SK-N-SH (cell line): ENCODE measurements around the gene ZNF586. TPM values are rescaled to one million over a fixed set of nuclear protein-coding genes. Genes with fewer than 3 reads are reported as not detected.
"Not testable (repeated sequence)": the region's sequence is repeated elsewhere in the genome, so short reads cannot be mapped to it uniquely, and the experiment has no call there.

Source experiments
- CTCF ChIA-PET: fragments of 300-600, 350-600 bp; formaldehyde crosslinking; extraction: SDS; loops from one replicate; lab custom pipeline; 2021; lab: Yijun Ruan, JAX
- POLR2A ChIA-PET: fragments of 350-600 bp; sonication (Branson Sonifier 250); formaldehyde crosslinking; extraction: SDS; loops from one replicate; lab custom pipeline; 2020; ENCODE audit warnings: antibody characterized with exemption, inconsistent platforms; lab: Yijun Ruan, JAX
- DNase-seq: peaks from one replicate; pipeline ENCODE4 v3.0.0; 2012
- H2AFZ ChIP-seq: fragments of 200-600 bp; sonication (generic); 2 replicates; pipeline ENCODE4 v1.8.1; 2016; ENCODE audit warnings: antibody characterized with exemption, mild to moderate bottlenecking, low read depth
- H3F3A ChIP-seq: fragments of 200-600 bp; sonication (generic); replicated peaks from 2 replicates; pipeline ENCODE3; 2016; ENCODE audit warnings: antibody characterized with exemption, mild to moderate bottlenecking; ENCODE audit not compliant: insufficient read depth
- H3K27ac ChIP-seq, 2 experiments: fragments of 200-500 bp in 1 of 2; fragments of 200-600 bp in 1 of 2; sonication (Bioruptor generic) in 1 of 2; sonication (generic), shearing (Covaris generic) in 1 of 2; 2 replicates each; pipeline versions ENCODE4 v1.5.1 to v1.6.1; 2014 to 2016; ENCODE audit warnings: low read depth in 2 of 2, inconsistent platforms in 1 of 2, low read length in 1 of 2, mild to moderate bottlenecking in 1 of 2, mixed read lengths in 1 of 2
- H3K27me3 ChIP-seq: fragments of 200-600 bp; sonication (generic), shearing (Covaris generic); 2 replicates; pipeline ENCODE4 v1.6.1; 2016; ENCODE audit warnings: mixed run types; ENCODE audit not compliant: insufficient read depth
- H3K36me3 ChIP-seq, 2 experiments: fragments of 200-500 bp in 1 of 2; fragments of 200-600 bp in 1 of 2; sonication (Bioruptor generic) in 1 of 2; sonication (generic) in 1 of 2; replicated peaks in 1 of 2; 2 replicates each; pipeline versions ENCODE3 to v1.5.1; 2014 to 2016; ENCODE audit warnings: low read length in 1 of 2, mild to moderate bottlenecking in 1 of 2; ENCODE audit not compliant: insufficient read depth in 2 of 2, control insufficient read depth in 1 of 2
- H3K4me1 ChIP-seq, 2 experiments: fragments of 200-500 bp in 1 of 2; fragments of 200-600 bp in 1 of 2; sonication (Bioruptor generic) in 1 of 2; sonication (generic), shearing (Covaris generic) in 1 of 2; 2 replicates each; pipeline versions ENCODE4 v1.5.1 to v1.6.1; 2014 to 2016; ENCODE audit warnings: low read depth in 1 of 2, low read length in 1 of 2, mixed run types in 1 of 2; ENCODE audit not compliant: insufficient read depth in 2 of 2, control insufficient read depth in 1 of 2
- H3K4me2 ChIP-seq: fragments of 200-600 bp; sonication (generic), shearing (Covaris generic); 2 replicates; pipeline ENCODE4 v1.6.1; 2017; ENCODE audit warnings: mixed run types
- H3K4me3 ChIP-seq, 2 experiments: fragments of 200-500 bp in 1 of 2; fragments of 200-600 bp in 1 of 2; sonication (Bioruptor generic) in 1 of 2; sonication (generic), shearing (Covaris generic) in 1 of 2; 2 replicates each; pipeline versions ENCODE4 v1.5.1 to v1.8.1; 2014 to 2016; ENCODE audit warnings: low read depth in 2 of 2, inconsistent platforms in 1 of 2, low read length in 1 of 2, mild to moderate bottlenecking in 1 of 2, mixed read lengths in 1 of 2, moderate library complexity in 1 of 2
- H3K79me2 ChIP-seq: fragments of 200-600 bp; sonication (generic); 2 replicates; pipeline ENCODE4 v1.8.1; 2017; ENCODE audit warnings: mild to moderate bottlenecking; ENCODE audit not compliant: insufficient read depth
- H3K9ac ChIP-seq: fragments of 200-600 bp; sonication (generic); 2 replicates; pipeline ENCODE4 v1.6.1; 2017; ENCODE audit warnings: mixed run types
- H3K9me2 ChIP-seq: fragments of 200-600 bp; sonication (generic); 2 replicates; pipeline ENCODE4 v1.6.1; 2017; ENCODE audit warnings: mixed run types
- H3K9me3 ChIP-seq: fragments of 200-600 bp; sonication (generic); 2 replicates; pipeline ENCODE4 v1.6.1; 2017; ENCODE audit warnings: mixed run types, mild to moderate bottlenecking, moderate library complexity
- H4K20me1 ChIP-seq: fragments of 200-600 bp; sonication (generic); 2 replicates; pipeline ENCODE4 v1.6.1; 2017; ENCODE audit warnings: mild to moderate bottlenecking, mixed run types; ENCODE audit not compliant: insufficient read depth
- ELF1 ChIP-seq: IDR thresholded peaks from 2 replicates; pipeline ENCODE4 v1.4.0; 2012
- EP300 ChIP-seq, 2 experiments: IDR thresholded peaks; 2 replicates each; pipeline versions ENCODE4 v1.4.0 to v1.6.1; 2012; ENCODE audit warnings: borderline replicate concordance in 1 of 2, low read depth in 1 of 2, low read length in 1 of 2
- FOSL2 ChIP-seq: IDR thresholded peaks from 2 replicates; pipeline ENCODE4 v1.4.0; 2012; ENCODE audit warnings: low read depth, mild to moderate bottlenecking, moderate library complexity, borderline replicate concordance
- GABPA ChIP-seq: IDR thresholded peaks from 2 replicates; pipeline ENCODE4 v1.4.0; 2012; ENCODE audit warnings: low read depth, mild to moderate bottlenecking
- MEF2A ChIP-seq: IDR thresholded peaks from 2 replicates; pipeline ENCODE4 v1.4.0; 2012; ENCODE audit warnings: low read depth, borderline replicate concordance
- POLR2AphosphoS5 ChIP-seq: IDR thresholded peaks from 2 replicates; pipeline ENCODE4 v1.6.1; 2012; ENCODE audit warnings: low read depth, low read length
- RAD21 ChIP-seq: IDR thresholded peaks from 2 replicates; pipeline ENCODE4 v1.6.1; 2012; ENCODE audit warnings: mild to moderate bottlenecking, low read length
- RFX5 ChIP-seq: IDR thresholded peaks from 2 replicates; pipeline ENCODE4 v1.6.1; 2012; ENCODE audit warnings: mild to moderate bottlenecking, improper control_type of control experiment, low read length
- RXRA ChIP-seq: IDR thresholded peaks from 2 replicates; pipeline ENCODE4 v1.4.0; 2012; ENCODE audit warnings: low read depth, mild to moderate bottlenecking, borderline replicate concordance
- SMC3 ChIP-seq: IDR thresholded peaks from 2 replicates; pipeline ENCODE4 v1.6.1; 2012; ENCODE audit warnings: low read depth, low read length, improper control_type of control experiment
- TAF1 ChIP-seq: IDR thresholded peaks from 2 replicates; pipeline ENCODE4 v1.6.1; 2012; ENCODE audit warnings: low read depth, mild to moderate bottlenecking, low read length, moderate library complexity, borderline replicate concordance
- TCF12 ChIP-seq: IDR thresholded peaks from 2 replicates; pipeline ENCODE4 v1.4.0; 2012
- YY1 ChIP-seq: IDR thresholded peaks from 2 replicates; pipeline ENCODE4 v1.4.0; 2012; ENCODE audit warnings: low read depth, mild to moderate bottlenecking
- WGBS: methylation state at CpG from one replicate; pipeline ENCODE4 v1.1.6; 2017; ENCODE audit warnings: low lambda C conversion rate; 5-methylcytosine and 5-hydroxymethylcytosine counted together
- polyA plus RNA-seq, 3 experiments: library from polyadenylated mRNA; depleted of rRNA; stranded (reverse); fragments of >200 nt; gene quantifications; 2 replicates each; pipeline ENCODE4 v1.2.3, GENCODE V29; 2012
- TF ChIP-seq, protein P1 (sequence below): fragments of 150-350 bp; IDR thresholded peaks from 2 replicates; pipeline ENCODE4 v1.6.1; 2017; ENCODE audit warnings: antibody characterized with exemption, low read length, low read depth, borderline replicate concordance
- TF ChIP-seq, protein P2 (sequence below): IDR thresholded peaks from 2 replicates; pipeline ENCODE4 v1.4.0; 2012; ENCODE audit warnings: low read depth
- TF ChIP-seq, protein P3 (sequence below): fragments of 150-350 bp; IDR thresholded peaks from 2 replicates; pipeline ENCODE4 v1.6.1; 2016; ENCODE audit warnings: mild to moderate bottlenecking, low read depth, low read length

The ZNF586 gene
- polyA plus RNA-seq, 1 of the 3 experiments (the other 2 are of a cell fraction): 3.5 TPM

DNA sequence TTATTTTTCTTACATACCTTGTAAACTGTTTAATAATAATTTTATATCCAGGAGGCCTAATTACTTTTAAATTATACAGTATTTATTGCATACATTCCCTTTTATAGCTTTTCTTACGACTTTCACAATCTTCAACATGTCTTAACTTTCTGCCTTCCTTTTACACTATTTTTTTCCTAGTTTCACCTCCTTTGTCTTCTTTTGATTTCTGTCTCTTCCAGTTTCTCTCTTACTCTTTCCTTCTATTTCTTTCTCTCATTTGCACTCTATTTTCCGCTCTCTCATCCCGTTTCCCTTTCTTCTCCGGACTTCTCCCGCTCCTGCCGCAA, 33.8 kb downstream of the ZNF586 start (continued):
- TF ChIP-seq EP300 (IDR thresholded peaks at IDR 0.05; ENCODE audit: borderline replicate concordance in 1 of 2, low read depth in 1 of 2, low read length in 1 of 2) (no peak), GABPA (no peak), TCF12 (no peak), RXRA (no peak), RAD21 (no peak), FOSL2 (no peak), TAF1 (no peak), RFX5 (no peak)
- TF ChIP-seq, protein P1, sequence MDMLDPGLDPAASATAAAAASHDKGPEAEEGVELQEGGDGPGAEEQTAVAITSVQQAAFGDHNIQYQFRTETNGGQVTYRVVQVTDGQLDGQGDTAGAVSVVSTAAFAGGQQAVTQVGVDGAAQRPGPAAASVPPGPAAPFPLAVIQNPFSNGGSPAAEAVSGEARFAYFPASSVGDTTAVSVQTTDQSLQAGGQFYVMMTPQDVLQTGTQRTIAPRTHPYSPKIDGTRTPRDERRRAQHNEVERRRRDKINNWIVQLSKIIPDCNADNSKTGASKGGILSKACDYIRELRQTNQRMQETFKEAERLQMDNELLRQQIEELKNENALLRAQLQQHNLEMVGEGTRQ: no peak

DNA sequence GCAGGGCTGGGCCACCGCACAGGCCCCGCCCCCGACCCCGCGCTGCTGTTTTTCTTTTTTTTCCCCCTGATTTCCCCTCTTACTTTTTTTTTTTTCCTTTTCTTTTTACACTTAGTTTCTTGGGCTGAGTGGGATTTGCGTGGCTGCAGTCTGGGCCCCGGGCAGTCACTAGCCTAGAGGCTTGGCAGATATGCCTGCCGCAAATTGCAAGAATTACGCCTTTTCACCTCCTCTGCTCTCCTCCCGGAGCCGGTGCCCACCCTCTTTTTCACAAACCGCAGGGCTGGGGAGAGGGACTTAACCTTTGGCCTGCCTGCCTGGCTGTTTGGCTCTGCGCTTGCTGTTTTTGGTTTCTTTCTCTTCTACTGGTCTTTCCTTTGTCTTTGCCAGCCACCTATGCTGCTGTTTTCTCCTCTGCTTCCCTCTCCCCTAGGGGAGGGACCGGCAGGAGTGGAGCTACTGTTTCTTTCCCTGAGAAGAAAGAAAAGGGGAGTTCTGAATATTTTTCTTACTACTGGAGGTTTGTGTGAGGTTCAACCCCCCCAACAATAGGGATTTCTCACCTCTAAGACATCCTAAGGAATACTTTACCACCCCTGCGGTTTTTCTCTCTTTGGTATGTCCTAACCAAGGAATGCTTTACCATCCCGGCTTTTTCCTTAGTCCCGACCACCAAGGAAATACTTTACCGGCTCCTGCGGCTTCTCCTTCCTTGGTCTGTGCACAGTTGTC, 34.3 kb downstream of the ZNF586 start:
- Histone ChIP-seq H3K4me1 (no peaks in the 10 kb centered on the region; a peak in 1 of 4 replicates), H3K9me3 (no peaks in the 10 kb centered on the region), H3K27ac (peak overlapping the region; percentile 43 to 66), H3K4me2 (peak overlapping the region; percentile 76), H3K9ac (peak overlapping the region; percentile 72), H3K4me3 (peak overlapping the region; percentile 55 to 67), H2AFZ (peak overlapping the region; percentile 95), H3K9me2 (no peaks in the 10 kb centered on the region), H3K79me2 (peaks cover 6% of the 10 kb centered on the region; the same call in 1 of the 2 replicates), H3K36me3 (peaks cover 12% of the 10 kb centered on the region in 2 experiments), H3F3A (peaks cover 12% of the 10 kb centered on the region), H4K20me1 (no peaks in the 10 kb centered on the region), H3K27me3 (no peaks in the 10 kb centered on the region)
- WGBS: 32% methylated on average over 19 of the region's 19 CpGs
- ChIA-PET CTCF (no interaction called here), POLR2A (interaction anchor here (1.5 kb wide), 1 partner anchor 11 kb away, joined by 5 read pairs; the partner anchor contains the start of gene ZNF552)
- TF ChIP-seq, protein P2, sequence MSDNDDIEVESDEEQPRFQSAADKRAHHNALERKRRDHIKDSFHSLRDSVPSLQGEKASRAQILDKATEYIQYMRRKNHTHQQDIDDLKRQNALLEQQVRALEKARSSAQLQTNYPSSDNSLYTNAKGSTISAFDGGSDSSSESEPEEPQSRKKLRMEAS: 0 out of 2 replicates have a peak, but pooled peaks have one; percentile 6
- peak; percentile 27; the same call in 1 of the 2 replicates for TF ChIP-seq POLR2AphosphoS5
- TF ChIP-seq SMC3: no peak
- DNase-seq: peak; percentile 68

DNA sequence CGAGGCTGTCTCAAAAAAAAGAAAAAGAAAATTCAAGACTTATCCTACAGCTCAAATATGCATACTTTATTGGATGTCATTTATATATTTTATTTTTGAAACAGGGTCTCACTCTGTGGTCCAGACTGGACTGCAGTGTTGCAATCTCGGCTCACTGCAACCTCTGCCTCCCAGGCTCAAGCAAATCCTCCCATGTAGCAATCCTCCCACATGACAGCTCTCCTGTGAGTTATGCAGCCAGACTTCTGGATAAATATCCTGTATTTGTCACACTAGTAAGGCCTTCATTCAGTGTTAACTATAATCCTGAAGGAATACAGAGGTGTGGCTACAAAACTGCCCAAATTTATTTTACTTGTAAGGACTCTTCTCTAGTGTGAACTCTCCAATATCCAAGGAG, 38.1 kb downstream of the ZNF586 start:
- H3K9me2 ChIP-seq: no peaks in the 10 kb centered on the region
- H3K4me1 ChIP-seq: no peaks in the 10 kb centered on the region; a peak in 1 of 4 replicates
- WGBS: 88% methylated on average over 2 of the region's 2 CpGs
- no peak for DNase-seq
- no peak overlapping the region for H3K27ac ChIP-seq
- no peak overlapping the region for H3K9ac ChIP-seq
- peaks cover 11% of the 10 kb centered on the region; the same call in 1 of the 2 replicates for H3K79me2 ChIP-seq
- H2AFZ ChIP-seq: no peak overlapping the region
- H3F3A ChIP-seq: peaks cover 9% of the 10 kb centered on the region
- peaks cover 16 to 17% of the 10 kb centered on the region in 2 experiments for H3K36me3 ChIP-seq
- no peaks in the 10 kb centered on the region for H4K20me1 ChIP-seq
- POLR2A ChIA-PET: no interaction called here
- H3K9me3 ChIP-seq: no peaks in the 10 kb centered on the region
- H3K27me3 ChIP-seq: no peaks in the 10 kb centered on the region
- H3K4me2 ChIP-seq: no peak overlapping the region
- TF ChIP-seq POLR2AphosphoS5 (no peak), TAF1 (no peak), FOSL2 (no peak), MEF2A (no peak), GABPA (no peak), ELF1 (no peak), YY1 (no peak)
- TF ChIP-seq, protein P3, sequence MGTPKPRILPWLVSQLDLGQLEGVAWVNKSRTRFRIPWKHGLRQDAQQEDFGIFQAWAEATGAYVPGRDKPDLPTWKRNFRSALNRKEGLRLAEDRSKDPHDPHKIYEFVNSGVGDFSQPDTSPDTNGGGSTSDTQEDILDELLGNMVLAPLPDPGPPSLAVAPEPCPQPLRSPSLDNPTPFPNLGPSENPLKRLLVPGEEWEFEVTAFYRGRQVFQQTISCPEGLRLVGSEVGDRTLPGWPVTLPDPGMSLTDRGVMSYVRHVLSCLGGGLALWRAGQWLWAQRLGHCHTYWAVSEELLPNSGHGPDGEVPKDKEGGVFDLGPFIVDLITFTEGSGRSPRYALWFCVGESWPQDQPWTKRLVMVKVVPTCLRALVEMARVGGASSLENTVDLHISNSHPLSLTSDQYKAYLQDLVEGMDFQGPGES: no peak
- TF ChIP-seq, protein P2: no peak
- no peak overlapping the region for H3K4me3 ChIP-seq
- CTCF ChIA-PET: no interaction called here

DNA sequence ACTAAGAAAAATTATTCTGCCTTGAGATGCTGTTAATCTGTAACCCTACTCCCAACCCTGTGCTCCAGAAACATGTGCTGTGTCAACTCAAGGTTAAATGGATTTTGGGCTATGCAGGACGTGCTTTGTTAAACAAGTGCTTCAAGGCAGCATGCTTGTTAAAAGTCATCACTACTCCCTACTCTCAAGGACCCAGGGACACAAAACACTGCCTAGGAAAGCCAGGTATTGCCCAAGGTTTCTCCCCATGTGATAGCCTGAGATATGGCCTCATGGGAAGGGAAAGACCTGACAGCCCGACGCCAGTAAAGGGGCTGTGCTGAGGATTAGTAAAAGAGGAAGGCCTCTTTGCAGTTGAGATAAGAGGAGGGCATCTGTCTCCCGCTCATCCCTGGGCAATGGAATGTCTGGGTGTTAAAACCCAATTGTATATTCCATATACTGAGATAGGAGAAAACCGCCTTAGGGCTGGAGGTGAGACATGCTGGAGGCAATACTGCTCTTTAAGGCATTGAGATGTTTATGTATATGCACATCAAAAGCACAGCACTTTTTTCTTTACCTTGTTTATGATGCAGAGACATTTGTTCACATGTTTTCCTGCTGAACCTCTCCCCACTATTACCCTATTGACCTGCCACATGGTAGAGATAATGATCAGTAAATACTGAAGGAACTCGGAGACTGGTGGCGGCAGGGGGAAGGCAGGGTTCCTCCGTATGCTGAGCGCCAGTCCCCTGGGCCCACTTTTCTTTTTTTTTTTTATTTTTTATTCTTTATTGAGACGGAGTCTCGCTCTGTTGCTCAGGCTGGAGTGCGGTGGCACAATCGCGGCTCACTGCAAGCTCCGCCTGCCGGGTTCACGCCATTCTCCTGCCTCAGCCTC, 41.2 kb downstream of the ZNF586 start:
- POLR2A ChIA-PET, H3K4me3 ChIP-seq, CTCF ChIA-PET, H4K20me1 ChIP-seq, H3K9ac ChIP-seq, H3F3A ChIP-seq, H3K27me3 ChIP-seq, DNase-seq, H3K9me3 ChIP-seq, H2AFZ ChIP-seq, H3K4me2 ChIP-seq, H3K27ac ChIP-seq, H3K9me2 ChIP-seq, H3K4me1 ChIP-seq: not testable (repeated sequence)
- Histone ChIP-seq H3K79me2 (peaks cover 25% of the 10 kb centered on the region; the same call in 1 of the 2 replicates), H3K36me3 (peaks cover 16 to 17% of the 10 kb centered on the region in 2 experiments)
- 94% methylated on average over 17 of the region's 17 CpGs for WGBS
